Measurements from ENCODE around the gene SCG3.
A peak's percentile ranks its signal among the peaks of the same experiment; 100 is the strongest.

SCG3 gene

DNA sequence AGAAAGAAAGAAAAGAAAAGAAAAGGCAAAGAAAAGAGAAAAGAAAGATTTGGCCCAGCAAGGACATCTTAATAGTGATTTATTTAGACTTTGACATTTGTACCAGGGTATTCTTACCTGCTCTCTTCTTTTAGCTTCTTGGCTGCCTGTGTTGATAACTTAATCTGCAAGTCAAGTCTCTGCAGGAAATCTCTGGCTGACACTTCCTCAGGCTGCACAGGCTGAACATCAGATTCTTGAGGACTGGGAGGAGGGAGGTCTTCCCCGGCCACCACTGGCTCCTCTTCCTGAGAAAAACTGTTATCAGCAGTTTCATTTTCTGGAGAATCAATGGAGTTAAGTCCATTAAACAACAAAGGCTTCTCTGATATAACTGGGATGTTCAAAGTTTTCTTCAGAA lies 43.4 kb downstream of the SCG3 start:
- H3K9me3 ChIP-seq (ENCODE audit: control insufficient read depth, low read length), result no peaks in the 10 kb centered on the region
- no peak overlapping the region for H3K27ac ChIP-seq (ENCODE audit: insufficient read depth, low read depth, low read length, poor library complexity, severe bottlenecking)
- H3K4me1 ChIP-seq (ENCODE audit: control insufficient read depth, insufficient read depth, low read length), result peaks cover 10% of the 10 kb centered on the region
- 31 to 50% methylated on average over 1 of the region's 1 CpG for WGBS, 2 experiments
- H3K36me3 ChIP-seq (ENCODE audit: control insufficient read depth, insufficient read depth, low read length), result no peaks in the 10 kb centered on the region
- no peak overlapping the region for H3K4me3 ChIP-seq (ENCODE audit: insufficient read depth, low read depth, low read length)
- no peaks in the 10 kb centered on the region for H3K27me3 ChIP-seq (ENCODE audit: control insufficient read depth, insufficient read depth, low read length, poor library complexity, severe bottlenecking)

DNA sequence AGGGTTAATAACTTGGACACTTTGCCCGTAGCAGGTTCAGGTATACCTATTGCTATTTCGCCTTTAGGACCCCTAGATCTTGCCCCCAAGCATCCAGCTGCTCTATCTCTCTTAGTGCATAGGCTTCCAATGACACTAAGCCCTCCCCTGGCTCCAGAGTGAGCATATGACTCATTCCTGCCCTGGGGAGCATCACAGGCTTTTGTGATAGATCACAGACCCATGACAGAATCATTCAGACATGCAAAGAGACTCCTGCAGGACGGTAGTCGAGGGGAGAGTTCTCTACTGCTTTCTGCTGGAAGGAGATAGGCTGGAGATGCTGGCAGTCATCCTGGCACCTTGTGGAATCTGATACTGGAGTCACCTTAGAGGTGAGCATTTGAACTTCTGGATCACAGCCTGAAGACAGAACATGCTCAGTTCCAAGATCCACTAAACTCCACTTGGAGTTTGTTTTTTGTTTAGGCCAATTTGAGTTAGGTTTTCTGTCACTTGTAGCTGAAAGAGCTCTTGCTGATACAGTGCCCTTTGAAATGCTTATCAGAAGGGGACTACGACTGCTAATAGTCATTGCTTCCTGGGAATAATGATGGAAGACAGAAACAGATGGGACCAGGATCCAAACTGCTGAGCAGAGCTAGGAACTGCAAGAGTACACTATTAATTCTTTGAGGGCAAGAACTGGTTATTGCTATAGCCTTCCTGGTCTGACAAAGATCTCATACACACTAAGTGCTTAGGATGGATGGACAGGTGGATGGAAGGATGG lies 45.2 kb downstream of the SCG3 start:
- H3K4me1 ChIP-seq (ENCODE audit: control insufficient read depth, insufficient read depth, low read length), result peaks cover 10% of the 10 kb centered on the region
- H3K36me3 ChIP-seq (ENCODE audit: control insufficient read depth, insufficient read depth, low read length), result no peaks in the 10 kb centered on the region
- 6 to 9% methylated on average over 5 of the region's 5 CpGs for WGBS, 2 experiments
- no peaks in the 10 kb centered on the region for H3K9me3 ChIP-seq (ENCODE audit: control insufficient read depth, low read length)
- H3K27ac ChIP-seq (ENCODE audit: insufficient read depth, low read depth, low read length, poor library complexity, severe bottlenecking), result no peak overlapping the region
- no peaks in the 10 kb centered on the region for H3K27me3 ChIP-seq (ENCODE audit: control insufficient read depth, insufficient read depth, low read length, poor library complexity, severe bottlenecking)
- no peak overlapping the region for H3K4me3 ChIP-seq (ENCODE audit: insufficient read depth, low read depth, low read length)

DNA sequence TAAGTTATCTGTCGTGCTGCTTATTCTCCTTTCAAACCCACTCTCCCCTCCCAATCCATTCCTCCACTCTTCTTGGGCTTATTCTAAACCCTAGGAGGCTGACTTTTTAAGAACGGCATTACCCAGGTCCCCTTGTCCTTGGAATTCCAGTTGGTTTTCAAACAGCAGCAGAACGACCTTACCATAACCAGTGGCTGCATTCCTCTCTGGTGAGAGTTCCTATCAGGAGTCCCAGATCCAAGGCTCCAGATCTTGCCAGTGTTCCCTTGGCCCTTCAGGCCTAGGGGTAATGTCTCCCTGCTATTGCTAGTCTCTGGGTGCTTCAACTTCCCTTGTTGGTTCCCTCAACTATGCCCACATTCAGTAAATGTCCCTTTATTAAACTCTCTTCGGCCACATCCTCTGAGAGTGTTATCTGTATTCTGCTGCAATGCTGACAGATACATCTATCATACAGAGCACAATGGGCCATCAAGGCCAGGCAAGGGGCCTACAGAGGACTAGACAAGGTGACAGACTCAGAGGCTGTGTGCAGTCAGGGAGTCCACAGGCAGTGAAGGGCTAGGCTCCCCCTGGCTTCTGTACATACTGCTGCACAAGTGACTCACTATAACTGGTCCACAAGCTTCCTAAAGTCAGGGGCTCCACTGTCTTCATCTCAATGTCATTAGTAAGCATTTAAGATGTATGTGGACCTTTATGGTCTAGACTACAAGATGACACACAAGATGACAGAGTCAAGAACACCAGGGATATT lies 46.0 kb downstream of the SCG3 start:
- Histone ChIP-seq H3K9me3 (ENCODE audit: control insufficient read depth, low read length) (no peaks in the 10 kb centered on the region), H3K4me1 (ENCODE audit: control insufficient read depth, insufficient read depth, low read length) (peaks cover 10% of the 10 kb centered on the region), H3K4me3 (ENCODE audit: insufficient read depth, low read depth, low read length) (no peak overlapping the region), H3K27ac (ENCODE audit: insufficient read depth, low read depth, low read length, poor library complexity, severe bottlenecking) (no peak overlapping the region), H3K27me3 (ENCODE audit: control insufficient read depth, insufficient read depth, low read length, poor library complexity, severe bottlenecking) (no peaks in the 10 kb centered on the region), H3K36me3 (ENCODE audit: control insufficient read depth, insufficient read depth, low read length) (no peaks in the 10 kb centered on the region)
- WGBS, 2 experiments, result 75 to 79% methylated on average over 4 of the region's 4 CpGs

DNA sequence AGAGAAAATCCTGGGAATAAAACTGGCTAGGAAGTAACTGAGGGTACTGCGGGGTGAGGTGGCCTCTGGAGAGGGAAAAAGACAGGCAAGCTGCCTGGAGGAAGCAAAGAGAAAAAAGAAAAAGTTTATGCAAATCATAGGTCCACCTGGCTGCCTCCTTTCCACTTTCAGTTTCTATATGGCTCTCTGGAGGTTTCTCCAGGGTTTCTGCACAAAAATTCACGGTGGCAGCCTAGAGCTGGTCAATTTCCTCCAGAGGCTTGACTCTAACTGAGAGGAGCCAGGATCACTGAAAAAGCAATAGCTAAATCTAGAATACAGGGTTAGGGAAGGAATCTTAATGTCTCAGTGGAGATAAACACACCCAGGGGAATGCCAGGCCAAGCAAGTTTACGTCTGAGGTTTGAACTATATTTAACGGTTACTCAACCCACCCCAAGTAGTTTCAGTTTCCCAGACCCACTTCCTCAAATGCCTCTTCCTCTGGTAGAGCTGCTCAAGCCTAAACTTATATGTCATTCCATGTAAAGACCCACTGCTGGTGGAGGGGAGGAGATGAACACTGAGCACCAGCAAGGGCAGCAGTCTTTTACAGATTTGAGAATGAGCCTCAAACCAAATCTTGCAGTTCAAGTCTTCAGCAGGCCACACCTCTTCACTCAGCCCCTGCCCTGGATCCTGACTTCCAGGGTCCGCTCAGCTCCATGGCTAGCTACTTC lies 50.4 kb downstream of the SCG3 start:
- Histone ChIP-seq H3K4me1 (ENCODE audit: control insufficient read depth, insufficient read depth, low read length) (peaks cover 7% of the 10 kb centered on the region), H3K27me3 (ENCODE audit: control insufficient read depth, insufficient read depth, low read length, poor library complexity, severe bottlenecking) (peaks cover 16% of the 10 kb centered on the region), H3K27ac (ENCODE audit: insufficient read depth, low read depth, low read length, poor library complexity, severe bottlenecking) (no peak overlapping the region), H3K9me3 (ENCODE audit: control insufficient read depth, low read length) (no peaks in the 10 kb centered on the region), H3K36me3 (ENCODE audit: control insufficient read depth, insufficient read depth, low read length) (no peaks in the 10 kb centered on the region), H3K4me3 (ENCODE audit: insufficient read depth, low read depth, low read length) (no peak overlapping the region)
- 89 to 91% methylated on average over 5 of the region's 5 CpGs for WGBS, 2 experiments

DNA sequence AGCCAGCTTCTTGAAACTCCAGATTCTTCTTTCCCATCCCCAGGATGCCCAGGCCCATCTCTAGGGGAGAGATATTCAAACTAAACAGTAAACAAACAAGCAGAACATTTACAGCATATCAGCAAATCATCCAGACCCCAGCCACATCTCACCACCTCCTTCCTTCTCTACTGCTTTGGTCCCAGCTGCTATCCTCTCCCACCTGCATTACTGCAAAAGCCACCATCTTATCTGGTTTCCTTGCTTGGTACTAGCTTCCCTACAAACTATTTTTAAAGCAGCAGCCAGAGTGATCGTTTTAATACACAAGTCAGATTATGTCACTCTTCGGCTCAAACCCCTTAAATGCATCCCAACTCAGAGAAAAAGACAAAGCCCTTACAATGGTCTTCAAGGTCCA lies 51.3 kb downstream of the SCG3 start:
- Histone ChIP-seq H3K27ac (ENCODE audit: insufficient read depth, low read depth, low read length, poor library complexity, severe bottlenecking) (no peak overlapping the region), H3K4me3 (ENCODE audit: insufficient read depth, low read depth, low read length) (no peak overlapping the region), H3K4me1 (ENCODE audit: control insufficient read depth, insufficient read depth, low read length) (peaks cover 5% of the 10 kb centered on the region), H3K36me3 (ENCODE audit: control insufficient read depth, insufficient read depth, low read length) (no peaks in the 10 kb centered on the region), H3K9me3 (ENCODE audit: control insufficient read depth, low read length) (no peaks in the 10 kb centered on the region), H3K27me3 (ENCODE audit: control insufficient read depth, insufficient read depth, low read length, poor library complexity, severe bottlenecking) (peaks cover 26% of the 10 kb centered on the region)
- 89 to 94% methylated on average over 2 of the region's 2 CpGs for WGBS, 2 experiments

DNA sequence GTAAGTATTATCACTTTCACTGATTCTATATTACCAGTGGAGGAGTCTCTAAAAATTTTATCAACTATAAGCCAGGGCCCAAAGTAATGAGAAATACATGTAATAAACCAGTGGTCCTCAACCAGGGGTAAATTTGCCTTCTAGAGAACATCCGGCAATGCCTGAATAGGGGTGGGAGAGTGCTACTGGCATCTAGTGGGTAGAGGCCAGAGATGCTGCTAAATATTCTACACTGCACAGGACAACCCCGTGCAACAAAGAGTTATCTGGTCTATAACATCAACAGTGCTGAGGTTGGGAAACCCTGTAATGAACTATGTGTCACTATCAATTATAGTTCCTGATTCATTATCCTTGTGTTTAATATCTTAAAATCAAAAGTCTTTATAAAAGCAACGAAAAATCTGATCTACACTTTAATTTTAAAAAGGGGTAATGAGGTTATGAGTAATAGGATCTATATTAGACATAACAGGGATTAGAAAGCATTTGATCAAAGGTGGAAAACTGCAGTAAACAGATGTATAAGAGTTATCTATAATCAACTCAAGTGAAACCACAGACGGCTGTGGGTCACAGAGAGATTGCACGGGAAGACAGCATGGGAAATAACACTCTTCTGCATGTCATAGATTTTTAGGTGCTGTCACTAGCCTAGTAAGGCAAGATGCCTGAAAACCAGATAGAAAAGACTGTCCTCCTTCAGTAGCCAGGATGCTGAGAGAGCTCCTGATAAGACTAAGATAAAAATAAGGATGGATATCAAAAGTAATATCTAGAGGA lies 54.1 kb downstream of the SCG3 start:
- Histone ChIP-seq H3K4me1 (ENCODE audit: control insufficient read depth, insufficient read depth, low read length) (peaks cover 5% of the 10 kb centered on the region), H3K9me3 (ENCODE audit: control insufficient read depth, low read length) (no peaks in the 10 kb centered on the region), H3K27ac (ENCODE audit: insufficient read depth, low read depth, low read length, poor library complexity, severe bottlenecking) (no peak overlapping the region), H3K27me3 (ENCODE audit: control insufficient read depth, insufficient read depth, low read length, poor library complexity, severe bottlenecking) (peaks cover 48% of the 10 kb centered on the region), H3K36me3 (ENCODE audit: control insufficient read depth, insufficient read depth, low read length) (no peaks in the 10 kb centered on the region), H3K4me3 (ENCODE audit: insufficient read depth, low read depth, low read length) (no peak overlapping the region)
- 81 to 92% methylated on average over 4 to 5 of the region's 5 CpGs for WGBS, 2 experiments

DNA sequence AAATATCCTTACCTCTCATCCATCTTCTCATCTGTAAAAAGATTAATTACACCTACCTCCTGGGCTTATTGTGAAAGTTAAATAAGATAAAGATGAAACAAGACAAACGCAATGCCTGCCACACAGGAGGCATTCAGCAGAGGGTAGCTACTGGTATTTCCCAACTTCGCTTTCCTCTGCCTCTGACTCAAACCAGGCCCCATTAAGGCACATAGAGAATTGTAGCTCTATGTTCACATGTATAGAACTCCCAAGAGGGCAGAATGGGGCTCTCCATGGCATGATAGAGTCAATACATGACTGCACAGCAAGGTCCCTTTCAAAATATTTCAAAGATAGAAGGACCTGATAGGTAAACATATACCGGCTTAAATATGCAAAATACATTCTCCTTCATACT lies 54.8 kb downstream of the SCG3 start:
- Histone ChIP-seq H3K27me3 (ENCODE audit: control insufficient read depth, insufficient read depth, low read length, poor library complexity, severe bottlenecking) (peaks cover 48% of the 10 kb centered on the region), H3K9me3 (ENCODE audit: control insufficient read depth, low read length) (no peaks in the 10 kb centered on the region), H3K27ac (ENCODE audit: insufficient read depth, low read depth, low read length, poor library complexity, severe bottlenecking) (no peak overlapping the region), H3K4me3 (ENCODE audit: insufficient read depth, low read depth, low read length) (no peak overlapping the region), H3K4me1 (ENCODE audit: control insufficient read depth, insufficient read depth, low read length) (peaks cover 5% of the 10 kb centered on the region), H3K36me3 (ENCODE audit: control insufficient read depth, insufficient read depth, low read length) (no peaks in the 10 kb centered on the region)
- 83 to 94% methylated on average over 2 to 3 of the region's 3 CpGs for WGBS, 2 experiments

DNA sequence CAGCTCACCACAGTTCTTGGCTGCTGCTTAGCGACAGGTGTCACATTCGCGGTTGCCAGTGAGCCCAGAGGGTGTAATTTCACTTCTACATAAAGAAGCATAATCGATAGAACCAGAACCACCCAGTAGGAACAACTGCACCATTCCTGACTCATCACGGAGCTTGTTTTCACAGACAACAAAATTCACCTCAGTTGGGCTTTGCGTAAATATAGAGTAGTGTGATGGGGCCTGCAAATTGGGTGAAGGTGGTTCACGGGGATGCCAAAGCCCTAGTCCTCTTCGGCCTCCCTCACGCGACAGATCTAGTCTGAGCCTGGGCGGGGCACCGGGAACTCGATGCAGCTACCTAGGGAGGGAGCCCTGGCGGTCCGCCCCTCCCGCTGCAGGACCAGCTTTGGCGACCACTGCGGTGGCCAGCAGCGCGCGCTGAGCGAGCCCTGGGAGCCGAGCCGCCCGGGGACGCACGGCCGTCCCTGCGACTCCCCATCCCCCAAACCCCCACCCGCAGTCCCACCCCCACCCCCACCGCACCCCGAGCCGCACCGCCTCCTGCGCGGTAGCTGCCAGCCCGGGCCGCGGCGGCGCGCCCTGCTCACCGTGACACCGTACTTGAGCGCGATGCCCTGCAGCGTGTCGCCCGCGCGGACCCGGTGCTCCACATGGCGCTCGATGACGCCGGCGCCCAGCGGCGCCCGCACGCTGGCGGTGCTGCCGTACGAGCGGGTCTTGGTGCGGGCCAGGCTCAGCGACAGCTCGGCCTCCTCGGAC lies 55.6 kb downstream of the SCG3 start:
- Histone ChIP-seq H3K27me3 (ENCODE audit: control insufficient read depth, insufficient read depth, low read length, poor library complexity, severe bottlenecking) (peaks cover 48% of the 10 kb centered on the region), H3K27ac (ENCODE audit: insufficient read depth, low read depth, low read length, poor library complexity, severe bottlenecking) (no peak overlapping the region), H3K4me1 (ENCODE audit: control insufficient read depth, insufficient read depth, low read length) (peaks cover 5% of the 10 kb centered on the region), H3K4me3 (ENCODE audit: insufficient read depth, low read depth, low read length) (peak overlapping the region; percentile 47), H3K36me3 (ENCODE audit: control insufficient read depth, insufficient read depth, low read length) (no peaks in the 10 kb centered on the region), H3K9me3 (ENCODE audit: control insufficient read depth, low read length) (no peaks in the 10 kb centered on the region)
- 4% methylated on average over 68 of the region's 69 CpGs for whole genome bisulfite sequencing, 2 experiments

DNA sequence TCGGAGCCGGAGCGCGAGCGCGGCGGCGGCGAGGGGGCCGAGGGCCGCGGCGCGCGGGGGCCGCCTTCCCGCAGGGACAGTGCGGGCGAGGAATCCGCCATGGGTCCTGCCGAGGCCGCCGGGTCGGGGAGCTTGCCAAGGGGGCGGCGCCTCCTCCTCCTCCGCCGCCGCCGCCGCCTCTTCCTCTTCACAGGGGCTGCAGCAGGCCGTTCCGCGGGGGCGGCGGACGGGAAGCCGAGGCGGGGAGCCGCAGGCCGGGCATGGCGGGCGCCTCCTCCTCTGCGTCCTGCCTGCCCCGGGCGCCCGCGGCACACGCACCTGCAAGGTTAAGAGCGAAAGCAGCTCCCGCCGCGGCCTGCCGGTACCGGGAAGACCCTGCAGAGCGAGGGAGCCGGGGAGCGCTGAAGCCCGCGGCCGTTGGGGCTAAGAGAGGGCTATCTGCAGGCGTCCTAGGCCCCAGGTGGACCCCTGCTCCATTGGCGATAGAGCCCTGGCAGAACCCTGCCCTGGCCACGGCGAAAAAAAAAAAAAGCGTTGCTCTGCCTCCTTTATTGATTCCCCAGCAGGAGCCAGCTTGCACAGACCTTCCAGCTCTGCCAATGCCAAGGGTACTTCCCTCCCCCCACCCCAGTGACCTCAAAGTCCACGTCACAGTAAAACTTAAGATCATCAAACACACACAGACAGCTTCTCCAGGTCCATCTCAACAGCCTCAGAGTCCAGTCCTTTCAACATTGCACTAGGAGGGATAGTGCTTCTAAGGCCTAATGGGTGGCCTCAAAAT lies 56.4 kb downstream of the SCG3 start, which contains the start of gene LYSMD2:
Gene LYSMD2 (minus strand): TSS at position 134 of the 784 bp plus-strand sequence. CDS start 33 bp downstream, at position 101.
- WGBS, 2 experiments, result 1 to 2% methylated on average over 66 to 67 of the region's 67 CpGs
- peak within 1 kb of the TSS; percentile 47 for H3K4me3 ChIP-seq (ENCODE audit: insufficient read depth, low read depth, low read length)
- peaks cover 48% of the 10 kb centered on the region for H3K27me3 ChIP-seq (ENCODE audit: control insufficient read depth, insufficient read depth, low read length, poor library complexity, severe bottlenecking)
- no peaks in the 10 kb centered on the region for H3K9me3 ChIP-seq (ENCODE audit: control insufficient read depth, low read length)
- H3K27ac ChIP-seq (ENCODE audit: insufficient read depth, low read depth, low read length, poor library complexity, severe bottlenecking), result no peak within 1 kb of the TSS
- H3K4me1 ChIP-seq (ENCODE audit: control insufficient read depth, insufficient read depth, low read length), result peaks cover 5% of the 10 kb centered on the region
- H3K36me3 ChIP-seq (ENCODE audit: control insufficient read depth, insufficient read depth, low read length), result no peaks in the 10 kb centered on the region

All from ectodermal cell (in vitro differentiated cells).